Fibroblast of skin of left quadriceps (primary cell): ENCODE measurements around the gene CYP27C1.
A peak's percentile ranks its signal among the peaks of the same experiment; 100 is the strongest.

Experiments
- DNase-seq, 2 experiments: peaks; one replicate each; pipeline ENCODE4 v3.0.0-alpha.2; 2013; ENCODE audit warnings: low read depth in 2 of 2

Gene CYP27C1

GRCh38 chr2:127153691-127154158 lies 66.4 kb downstream of the CYP27C1 start:
- peak in 1 of 2 experiments; percentile 34 for DNase-seq

- DNase-seq = no peak
Observed at GRCh38 chr2:127150996-127151395, 69.1 kb downstream of the CYP27C1 start.

- DNase-seq = peak; percentile 97
Observed at GRCh38 chr2:127149384-127149783, 70.7 kb downstream of the CYP27C1 start.

GRCh38 chr2:127146820-127147502 lies 73.1 kb downstream of the CYP27C1 start:
- no peak for DNase-seq

GRCh38 chr2:127146071-127146725 lies 73.9 kb downstream of the CYP27C1 start:
- no peak for DNase-seq

GRCh38 chr2:127145280-127145895 lies 74.7 kb downstream of the CYP27C1 start:
- DNase-seq = no peak

- no peak for DNase-seq
Observed at GRCh38 chr2:127143841-127144782, 76.0 kb downstream of the CYP27C1 start.

- DNase-seq = no peak
Observed at GRCh38 chr2:127142663-127143630, 77.2 kb downstream of the CYP27C1 start.

GRCh38 chr2:127140538-127140937 lies 79.6 kb downstream of the CYP27C1 start:
- DNase-seq = no peak

- no peak for DNase-seq
Observed at GRCh38 chr2:127139766-127140165, 80.3 kb downstream of the CYP27C1 start.

- no peak for DNase-seq
Observed at GRCh38 chr2:127138281-127138680, 81.8 kb downstream of the CYP27C1 start.

GRCh38 chr2:127137741-127138140 lies 82.4 kb downstream of the CYP27C1 start:
- DNase-seq = no peak

- DNase-seq = no peak
Observed at GRCh38 chr2:127137225-127137624, 82.9 kb downstream of the CYP27C1 start.

GRCh38 chr2:127134833-127135830 lies 85.0 kb downstream of the CYP27C1 start:
- no peak for DNase-seq

GRCh38 chr2:127134235-127134634 lies 85.9 kb downstream of the CYP27C1 start:
- DNase-seq = no peak
